Fibroblast of the aortic adventitia (primary cell): ENCODE measurements around the gene CA5A. TPM values are rescaled to one million over a fixed set of nuclear protein-coding genes. Genes with fewer than 3 reads are reported as not detected.

ENCODE experiments used
- DNase-seq: peaks from one replicate; pipeline ENCODE4 v3.0.0-alpha.2; 2010; ENCODE audit warnings: low read depth
- H3K4me3 ChIP-seq: 2 replicates; pipeline ENCODE4 v1.5.1; 2011; ENCODE audit warnings: low read depth, mild to moderate bottlenecking, control low read depth, low read length, moderate library complexity
- CTCF ChIP-seq: IDR thresholded peaks from 2 replicates; pipeline ENCODE4 v1.5.1; 2011; ENCODE audit warnings: mild to moderate bottlenecking, low read length, control low read depth, inconsistent platforms; ENCODE audit not compliant: insufficient read depth
- total RNA-seq: library from RNA; depleted of rRNA; stranded (reverse); fragments of >200 nt; gene quantifications from 2 replicates; pipeline ENCODE4 v1.2.3, GENCODE V29; 2012; ENCODE audit warnings: low replicate concordance

Gene CA5A
- total RNA-seq, 1 donor, result not detected

- no peak for TF ChIP-seq CTCF
- H3K4me3 ChIP-seq, result no peak overlapping the region
- DNase-seq, result no peak
Observed at GRCh38 chr16:87961623-87962022, 25.3 kb upstream of the CA5A start.

DNA sequence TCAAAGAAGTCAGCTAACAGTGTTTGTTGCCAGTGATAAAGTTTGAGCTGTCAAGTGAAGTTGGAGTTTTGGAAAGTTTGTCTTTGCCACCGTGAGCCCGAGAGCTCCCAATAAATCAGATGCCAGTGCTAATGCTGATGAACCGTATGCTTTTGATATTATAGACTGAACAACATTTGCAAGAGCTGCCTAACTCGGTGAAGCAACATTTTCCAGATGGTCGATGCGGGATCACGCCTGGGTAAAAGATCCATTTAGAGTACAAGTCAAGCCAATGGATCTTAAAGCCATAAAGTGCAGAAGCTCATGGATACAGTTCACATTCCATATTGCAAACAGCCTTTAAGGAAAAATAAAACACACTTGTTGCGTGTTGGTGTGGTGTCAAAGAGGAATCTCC, 24.5 kb upstream of the CA5A start:
- no peak for TF ChIP-seq CTCF
- H3K4me3 ChIP-seq, result no peak overlapping the region
- no peak for DNase-seq

DNA sequence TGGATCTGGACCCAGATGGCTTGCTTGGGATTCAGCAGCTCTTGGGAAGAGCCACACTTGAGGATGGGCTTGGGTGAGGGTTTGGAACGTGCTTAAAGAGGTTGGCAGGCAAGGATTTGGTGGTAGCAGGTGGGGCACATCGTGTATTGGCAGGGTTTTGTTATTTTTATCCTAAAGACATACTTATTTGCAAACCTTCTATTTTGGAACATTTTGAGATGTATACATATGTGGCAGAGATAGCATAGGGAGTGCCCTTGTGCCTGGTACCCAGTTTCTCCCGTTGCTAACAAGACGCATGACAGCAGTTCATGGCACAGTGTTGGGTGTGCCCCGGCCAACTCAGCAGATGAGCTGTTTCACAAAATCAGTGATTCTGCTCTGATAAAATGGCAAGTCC, 24.0 kb upstream of the CA5A start:
- H3K4me3 ChIP-seq, result no peak overlapping the region
- no peak for DNase-seq
- TF ChIP-seq CTCF, result no peak

DNA sequence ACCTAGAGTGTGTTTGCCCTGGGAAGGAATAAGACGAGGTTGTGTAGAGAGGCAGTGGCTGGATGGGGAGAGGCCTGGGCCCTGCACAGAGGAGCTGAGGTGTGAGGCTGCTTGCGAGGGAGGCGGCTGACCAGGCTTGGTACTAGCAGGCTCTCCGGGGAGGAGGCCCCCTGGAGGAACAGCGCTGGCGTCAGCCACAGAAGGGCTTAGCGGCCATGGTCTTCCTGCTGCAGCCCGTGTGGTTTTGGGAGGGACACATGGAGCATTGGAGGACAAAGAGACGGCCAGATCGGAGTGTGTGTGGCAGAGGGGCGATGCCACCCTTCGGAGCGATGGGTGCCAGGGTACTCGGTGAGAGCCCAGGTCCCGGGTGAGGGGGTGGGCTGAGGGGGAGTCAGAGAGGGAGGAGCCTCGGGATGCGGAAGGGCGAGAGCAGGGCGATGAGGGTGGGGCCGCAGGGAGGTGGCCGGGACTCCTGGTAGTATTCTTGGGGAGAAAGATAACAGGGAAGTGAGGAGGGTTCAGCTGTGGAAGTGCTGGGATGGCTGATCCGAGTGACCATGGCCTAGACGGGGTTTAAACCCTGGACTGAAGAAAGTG, 23.2 kb upstream of the CA5A start:
- TF ChIP-seq CTCF, result no peak
- no peak overlapping the region for H3K4me3 ChIP-seq
- DNase-seq, result no peak

GRCh38 chr16:87958632-87959031, 22.3 kb upstream of the CA5A start:
- DNase-seq, result no peak
- no peak overlapping the region for H3K4me3 ChIP-seq
- TF ChIP-seq CTCF, result no peak

GRCh38 chr16:87957296-87958094, 21.2 kb upstream of the CA5A start:
- no peak overlapping the region for H3K4me3 ChIP-seq
- TF ChIP-seq CTCF, result no peak
- no peak for DNase-seq
